ENCODE data around the gene PET100.

The PET100 gene

DNA sequence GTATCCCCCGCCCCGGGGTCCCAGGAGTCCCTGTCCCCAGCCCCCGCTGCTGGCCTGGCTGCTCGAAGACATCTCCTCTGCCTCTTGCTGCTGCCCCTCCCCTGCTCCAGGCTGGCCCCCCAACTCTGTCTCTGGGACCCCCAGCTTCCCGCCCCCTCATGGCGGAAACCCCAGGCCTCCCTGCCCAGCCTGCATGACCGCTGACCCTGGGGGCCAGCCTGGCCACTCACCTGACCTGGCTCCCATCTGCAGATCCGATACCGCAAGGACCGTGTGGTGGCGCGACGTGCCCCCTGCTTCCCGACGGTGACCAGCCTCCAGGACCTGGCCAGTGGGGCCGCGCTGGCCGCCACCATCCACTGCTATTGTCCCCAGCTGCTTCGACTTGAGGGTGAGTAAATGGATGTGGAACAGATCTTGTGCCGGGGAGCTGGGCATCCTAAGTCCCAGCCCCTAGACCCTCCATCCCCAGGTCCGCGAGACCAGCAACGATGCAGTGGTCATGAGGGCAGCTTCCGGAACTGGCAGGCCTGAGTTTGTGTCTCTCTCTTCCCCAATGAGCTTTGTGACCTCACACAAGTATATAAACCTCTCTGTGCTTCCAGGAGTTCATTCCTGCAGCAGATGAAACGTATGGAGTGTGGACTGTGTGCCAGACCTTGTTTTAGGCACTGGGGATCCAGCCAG lies 21.6 kb upstream of the PET100 start:
- intact Hi-C loops (cut with DNase I; ENCODE audit: low total_unique reads): no loop called here
- Histone ChIP-seq H3K4me3 (no peak overlapping the region), H3K27ac (no peak overlapping the region), H3K9me3 (no peaks in the 10 kb centered on the region), H3K4me1 (no peaks in the 10 kb centered on the region), H3K27me3 (peaks cover 0 to 40% of the 10 kb centered on the region in 2 donors), H3K36me3 (peaks cover 0 to 38% (median 0%) of the 10 kb centered on the region in 3 donors)
- TF ChIP-seq, protein P1, sequence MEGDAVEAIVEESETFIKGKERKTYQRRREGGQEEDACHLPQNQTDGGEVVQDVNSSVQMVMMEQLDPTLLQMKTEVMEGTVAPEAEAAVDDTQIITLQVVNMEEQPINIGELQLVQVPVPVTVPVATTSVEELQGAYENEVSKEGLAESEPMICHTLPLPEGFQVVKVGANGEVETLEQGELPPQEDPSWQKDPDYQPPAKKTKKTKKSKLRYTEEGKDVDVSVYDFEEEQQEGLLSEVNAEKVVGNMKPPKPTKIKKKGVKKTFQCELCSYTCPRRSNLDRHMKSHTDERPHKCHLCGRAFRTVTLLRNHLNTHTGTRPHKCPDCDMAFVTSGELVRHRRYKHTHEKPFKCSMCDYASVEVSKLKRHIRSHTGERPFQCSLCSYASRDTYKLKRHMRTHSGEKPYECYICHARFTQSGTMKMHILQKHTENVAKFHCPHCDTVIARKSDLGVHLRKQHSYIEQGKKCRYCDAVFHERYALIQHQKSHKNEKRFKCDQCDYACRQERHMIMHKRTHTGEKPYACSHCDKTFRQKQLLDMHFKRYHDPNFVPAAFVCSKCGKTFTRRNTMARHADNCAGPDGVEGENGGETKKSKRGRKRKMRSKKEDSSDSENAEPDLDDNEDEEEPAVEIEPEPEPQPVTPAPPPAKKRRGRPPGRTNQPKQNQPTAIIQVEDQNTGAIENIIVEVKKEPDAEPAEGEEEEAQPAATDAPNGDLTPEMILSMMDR (IDR thresholded peaks at IDR 0.05): no peak
- DNase-seq: no peak

DNA sequence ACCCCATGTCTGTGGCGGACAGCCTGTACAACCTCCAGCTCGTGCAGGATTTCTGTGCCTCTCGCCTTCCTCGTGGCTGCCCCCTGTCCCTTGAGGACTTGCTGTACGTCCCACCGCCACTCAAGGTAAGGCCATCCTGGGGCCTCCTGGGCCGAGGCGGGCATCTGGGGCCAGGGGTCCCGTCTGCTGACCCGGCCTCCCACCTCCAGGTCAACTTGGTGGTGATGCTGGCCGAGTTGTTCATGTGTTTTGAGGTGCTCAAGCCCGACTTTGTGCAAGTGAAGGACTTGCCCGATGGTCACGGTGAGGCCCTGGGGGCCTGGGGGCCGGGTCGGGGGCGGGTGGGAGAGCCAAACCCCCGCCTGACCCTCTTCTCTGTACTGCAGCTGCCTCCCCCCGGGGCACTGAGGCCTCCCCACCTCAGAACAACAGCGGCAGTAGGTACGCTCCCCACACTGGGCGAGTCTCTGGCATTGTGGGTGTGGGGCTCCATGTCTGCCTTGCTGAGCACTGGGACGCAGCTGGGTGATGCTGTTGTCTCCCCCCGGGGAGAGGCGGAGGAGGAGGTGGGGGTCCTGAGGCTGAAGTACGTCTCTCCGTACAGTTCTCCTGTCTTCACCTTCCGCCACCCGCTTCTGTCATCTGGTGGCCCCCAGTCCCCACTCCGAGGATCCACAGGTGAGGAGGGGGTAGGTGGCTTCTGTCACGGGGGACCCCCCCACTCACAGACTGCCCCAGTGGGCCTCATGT lies 18.9 kb upstream of the PET100 start:
- Histone ChIP-seq H3K9me3 (no peaks in the 10 kb centered on the region), H3K4me3 (no peak overlapping the region), H3K4me1 (no peaks in the 10 kb centered on the region), H3K27me3 (peaks cover 0 to 16% of the 10 kb centered on the region in 2 donors), H3K36me3 (peaks cover 0 to 47% (median 0%) of the 10 kb centered on the region in 3 donors), H3K27ac (no peak overlapping the region)
- intact Hi-C loops (cut with DNase I; ENCODE audit: low total_unique reads): no loop called here
- TF ChIP-seq, protein P1 (IDR thresholded peaks at IDR 0.05): no peak
- no peak for DNase-seq

DNA sequence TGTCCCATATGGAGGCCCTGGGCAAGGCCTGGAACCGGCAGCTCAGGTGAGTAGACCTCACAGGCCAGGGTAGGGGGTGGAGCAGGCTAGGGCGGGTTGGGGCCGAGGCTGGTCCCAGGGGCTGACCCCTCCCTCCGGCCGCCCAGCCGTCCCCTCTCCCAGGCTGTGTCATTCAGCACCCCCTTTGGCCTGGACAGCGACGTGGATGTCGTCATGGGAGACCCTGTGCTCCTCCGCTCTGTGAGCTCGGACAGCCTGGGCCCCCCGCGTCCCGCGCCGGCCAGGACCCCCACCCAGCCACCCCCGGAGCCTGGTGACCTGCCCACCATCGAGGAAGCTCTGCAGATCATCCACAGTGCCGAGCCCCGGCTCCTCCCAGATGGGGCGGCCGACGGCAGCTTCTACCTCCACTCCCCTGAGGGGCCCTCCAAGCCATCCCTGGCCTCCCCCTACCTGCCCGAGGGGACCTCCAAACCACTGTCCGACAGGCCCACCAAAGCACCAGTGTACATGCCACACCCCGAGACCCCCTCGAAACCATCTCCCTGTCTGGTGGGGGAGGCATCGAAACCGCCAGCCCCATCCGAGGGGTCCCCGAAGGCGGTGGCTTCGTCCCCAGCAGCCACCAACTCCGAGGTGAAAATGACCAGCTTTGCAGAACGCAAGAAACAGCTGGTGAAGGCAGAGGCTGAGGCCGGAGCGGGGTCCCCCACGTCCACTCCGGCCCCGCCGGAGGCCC lies 17.9 kb upstream of the PET100 start:
- peaks cover 0 to 50% (median 0%) of the 10 kb centered on the region in 3 donors for H3K36me3 ChIP-seq
- H3K4me3 ChIP-seq: no peak overlapping the region
- intact Hi-C loops (cut with DNase I; ENCODE audit: low total_unique reads): no loop called here
- H3K27me3 ChIP-seq: peaks cover 0 to 7% of the 10 kb centered on the region in 2 donors
- H3K4me1 ChIP-seq: no peaks in the 10 kb centered on the region
- DNase-seq: no peak
- no peaks in the 10 kb centered on the region for H3K9me3 ChIP-seq
- H3K27ac ChIP-seq: no peak overlapping the region
- TF ChIP-seq, protein P1 (IDR thresholded peaks at IDR 0.05): no peak

DNA sequence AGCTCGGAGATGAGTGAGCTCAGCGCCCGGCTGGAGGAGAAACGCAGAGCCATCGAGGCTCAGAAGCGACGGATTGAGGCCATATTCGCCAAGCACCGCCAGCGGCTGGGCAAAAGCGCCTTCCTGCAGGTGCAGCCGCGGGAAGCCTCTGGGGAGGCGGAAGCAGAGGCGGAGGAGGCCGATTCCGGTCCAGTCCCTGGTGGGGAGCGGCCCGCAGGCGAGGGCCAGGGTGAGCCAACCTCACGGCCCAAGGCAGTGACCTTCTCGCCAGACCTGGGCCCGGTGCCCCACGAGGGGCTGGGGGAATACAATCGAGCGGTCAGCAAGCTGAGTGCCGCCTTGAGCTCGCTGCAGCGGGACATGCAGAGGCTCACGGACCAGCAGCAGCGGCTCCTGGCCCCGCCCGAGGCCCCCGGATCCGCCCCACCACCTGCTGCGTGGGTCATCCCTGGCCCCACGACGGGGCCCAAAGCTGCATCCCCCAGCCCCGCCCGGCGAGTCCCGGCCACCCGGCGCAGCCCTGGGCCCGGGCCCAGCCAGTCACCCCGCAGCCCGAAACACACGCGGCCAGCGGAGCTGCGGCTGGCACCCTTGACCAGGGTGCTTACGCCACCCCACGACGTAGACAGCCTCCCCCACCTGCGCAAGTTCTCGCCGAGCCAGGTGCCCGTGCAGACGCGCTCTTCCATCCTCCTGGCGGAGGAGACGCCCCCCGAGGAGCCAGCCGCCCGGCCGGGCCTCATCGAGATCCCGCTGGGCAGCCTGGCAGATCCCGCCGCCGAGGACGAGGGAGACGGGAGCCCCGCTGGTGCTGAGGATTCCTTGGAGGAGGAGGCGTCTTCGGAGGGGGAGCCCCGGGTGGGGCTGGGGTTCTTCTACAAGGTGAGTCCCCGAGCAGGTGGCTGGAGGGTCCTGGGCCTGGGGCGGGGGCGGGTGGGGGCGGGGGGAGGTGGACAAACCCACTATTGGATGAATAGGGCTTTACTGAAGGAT lies 17.0 kb upstream of the PET100 start:
- no peaks in the 10 kb centered on the region for H3K9me3 ChIP-seq
- DNase-seq: no peak
- peaks cover 0 to 59% (median 2%) of the 10 kb centered on the region in 3 donors for H3K36me3 ChIP-seq
- no peaks in the 10 kb centered on the region for H3K4me1 ChIP-seq
- H3K27ac ChIP-seq: no peak overlapping the region
- no peak overlapping the region for H3K4me3 ChIP-seq
- peaks cover 0 to 2% of the 10 kb centered on the region in 2 donors for H3K27me3 ChIP-seq
- TF ChIP-seq, protein P1 (IDR thresholded peaks at IDR 0.05): no peak
- intact Hi-C loops (cut with DNase I; ENCODE audit: low total_unique reads): no loop called here

All from tibial artery (tissue), 4 donors.